ENCODE data around the gene ANKRD40.

Gene ANKRD40

GRCh38 chr17:50661795-50662391, 45.8 kb downstream of the ANKRD40 start:
- TF ChIP-seq, protein P1, sequence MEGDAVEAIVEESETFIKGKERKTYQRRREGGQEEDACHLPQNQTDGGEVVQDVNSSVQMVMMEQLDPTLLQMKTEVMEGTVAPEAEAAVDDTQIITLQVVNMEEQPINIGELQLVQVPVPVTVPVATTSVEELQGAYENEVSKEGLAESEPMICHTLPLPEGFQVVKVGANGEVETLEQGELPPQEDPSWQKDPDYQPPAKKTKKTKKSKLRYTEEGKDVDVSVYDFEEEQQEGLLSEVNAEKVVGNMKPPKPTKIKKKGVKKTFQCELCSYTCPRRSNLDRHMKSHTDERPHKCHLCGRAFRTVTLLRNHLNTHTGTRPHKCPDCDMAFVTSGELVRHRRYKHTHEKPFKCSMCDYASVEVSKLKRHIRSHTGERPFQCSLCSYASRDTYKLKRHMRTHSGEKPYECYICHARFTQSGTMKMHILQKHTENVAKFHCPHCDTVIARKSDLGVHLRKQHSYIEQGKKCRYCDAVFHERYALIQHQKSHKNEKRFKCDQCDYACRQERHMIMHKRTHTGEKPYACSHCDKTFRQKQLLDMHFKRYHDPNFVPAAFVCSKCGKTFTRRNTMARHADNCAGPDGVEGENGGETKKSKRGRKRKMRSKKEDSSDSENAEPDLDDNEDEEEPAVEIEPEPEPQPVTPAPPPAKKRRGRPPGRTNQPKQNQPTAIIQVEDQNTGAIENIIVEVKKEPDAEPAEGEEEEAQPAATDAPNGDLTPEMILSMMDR (IDR thresholded peaks at IDR 0.05; ENCODE audit: low read depth, low read length, missing control alignments), result no peak
- no peak overlapping the region for H3K4me3 ChIP-seq (ENCODE audit: low read depth, low read length)
- no peak for DNase-seq (ENCODE audit: low read depth)

DNA sequence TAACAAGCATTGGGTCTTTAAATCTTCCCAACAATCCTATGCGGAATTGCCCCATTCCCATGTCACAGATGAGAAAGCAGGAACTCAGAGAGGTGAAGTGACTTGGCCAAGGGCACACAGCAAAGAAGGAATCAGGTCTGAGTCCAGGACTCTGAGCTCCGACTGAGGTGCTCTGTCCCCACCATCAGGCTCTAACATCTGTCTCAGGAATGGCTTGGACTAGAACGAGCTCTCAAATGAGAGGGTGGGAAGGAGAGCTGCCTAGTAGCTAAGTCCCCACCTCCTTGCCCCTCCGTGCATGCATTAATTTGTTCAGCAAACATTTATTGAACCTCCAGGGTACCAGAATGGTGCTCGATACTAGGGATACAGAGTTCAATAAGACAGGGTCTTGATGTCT, 46.4 kb downstream of the ANKRD40 start:
- no peak overlapping the region for H3K4me3 ChIP-seq (ENCODE audit: low read depth, low read length)
- DNase-seq (ENCODE audit: low read depth), result no peak
- TF ChIP-seq, protein P1 (IDR thresholded peaks at IDR 0.05; ENCODE audit: low read depth, low read length, missing control alignments), result no peak

DNA sequence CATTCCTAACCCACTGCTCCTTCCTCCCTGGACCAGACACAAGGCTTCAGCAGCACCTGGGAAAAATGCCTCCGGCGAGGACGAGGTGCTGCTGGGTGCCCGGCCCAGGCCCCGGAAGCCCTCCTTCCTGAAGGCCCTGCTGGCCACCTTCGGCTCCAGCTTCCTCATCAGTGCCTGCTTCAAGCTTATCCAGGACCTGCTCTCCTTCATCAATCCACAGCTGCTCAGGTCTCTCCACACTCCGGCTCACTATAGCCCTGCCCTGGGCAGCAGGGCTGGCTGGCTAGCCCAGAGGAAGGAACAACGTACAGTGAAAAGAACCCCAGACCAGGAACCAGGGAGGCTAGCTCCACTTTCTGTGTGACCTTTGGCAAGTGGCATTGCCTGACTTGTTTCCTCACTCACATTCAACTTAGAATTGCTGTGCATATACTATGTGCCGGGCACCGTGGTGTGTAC, 46.8 kb downstream of the ANKRD40 start:
- no peak overlapping the region for H3K4me3 ChIP-seq (ENCODE audit: low read depth, low read length)
- TF ChIP-seq, protein P1 (IDR thresholded peaks at IDR 0.05; ENCODE audit: low read depth, low read length, missing control alignments), result no peak
- DNase-seq (ENCODE audit: low read depth), result no peak

DNA sequence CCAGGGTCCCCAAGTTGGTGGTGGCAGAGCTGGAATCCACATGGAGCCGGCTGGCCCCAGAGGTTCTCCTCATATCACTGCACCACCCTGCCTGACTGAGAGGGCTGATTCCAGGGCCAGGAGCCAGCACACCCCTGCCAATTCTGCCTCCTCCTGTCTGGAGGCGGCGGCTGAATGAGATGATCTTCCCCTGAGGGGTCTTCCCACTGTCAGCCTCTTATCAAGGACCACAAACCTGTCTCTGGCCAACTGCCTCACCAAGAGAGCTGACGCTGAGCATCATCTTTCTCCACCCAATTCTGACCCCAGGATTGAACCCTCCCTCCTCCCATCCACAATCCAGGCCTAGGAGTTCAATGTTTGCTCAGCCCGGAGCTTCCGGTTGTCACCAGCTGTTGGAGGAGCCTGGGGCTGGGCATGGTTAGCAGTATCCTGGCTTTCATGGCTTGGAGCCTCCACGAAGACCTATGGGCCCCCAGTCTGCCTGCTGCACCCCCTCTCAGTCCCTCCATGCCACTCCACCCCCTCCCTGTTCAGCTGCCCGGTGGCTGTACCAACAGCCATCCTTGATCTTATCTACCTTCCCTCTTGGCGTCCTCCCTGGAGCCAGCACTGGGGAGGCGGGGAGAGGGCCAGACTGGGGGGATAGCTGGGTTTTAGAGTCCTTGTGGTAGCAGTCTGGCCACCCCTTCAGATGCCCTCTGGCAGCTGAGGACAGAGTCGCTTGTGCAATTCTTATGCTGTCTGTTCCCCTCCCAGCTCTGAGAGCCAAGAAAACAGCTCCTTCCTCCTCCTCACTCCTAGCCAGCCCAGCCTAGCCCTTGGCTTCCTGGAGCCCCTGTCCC, 47.5 kb downstream of the ANKRD40 start:
- no peak for DNase-seq (ENCODE audit: low read depth)
- H3K4me3 ChIP-seq (ENCODE audit: low read depth, low read length), result no peak overlapping the region
- TF ChIP-seq, protein P1 (IDR thresholded peaks at IDR 0.05; ENCODE audit: low read depth, low read length, missing control alignments), result no peak

GRCh38 chr17:50659179-50659578, 48.5 kb downstream of the ANKRD40 start:
- DNase-seq (ENCODE audit: low read depth), result no peak
- H3K4me3 ChIP-seq (ENCODE audit: low read depth, low read length), result no peak overlapping the region
- TF ChIP-seq, protein P1 (IDR thresholded peaks at IDR 0.05; ENCODE audit: low read depth, low read length, missing control alignments), result no peak

GRCh38 chr17:50658616-50659015, 49.1 kb downstream of the ANKRD40 start:
- TF ChIP-seq, protein P1 (IDR thresholded peaks at IDR 0.05; ENCODE audit: low read depth, low read length, missing control alignments), result no peak
- no peak for DNase-seq (ENCODE audit: low read depth)
- no peak overlapping the region for H3K4me3 ChIP-seq (ENCODE audit: low read depth, low read length)
